ENCODE results near the gene SSR4.

SSR4 gene

GRCh38 chrX:153800746-153801145 lies 6.3 kb downstream of the SSR4 start:
- Histone ChIP-seq H3K27ac (ENCODE audit: low read length) (no peak overlapping the region), H4K20me1 (ENCODE audit: insufficient read depth, low read length) (no peaks in the 10 kb centered on the region), H3K36me3 (replicated peaks; ENCODE audit: insufficient read depth, low read length) (no peaks in the 10 kb centered on the region), H3K4me3 (ENCODE audit: low read length) (no peak overlapping the region), H3K4me1 (ENCODE audit: low read length) (no peaks in the 10 kb centered on the region), H3F3A (ENCODE audit: insufficient read depth, low read length) (no peaks in the 10 kb centered on the region), H3K79me2 (ENCODE audit: low read length) (peaks cover 7% of the 10 kb centered on the region), H3K9me2 (replicated peaks; ENCODE audit: insufficient read depth, low read length) (no peaks in the 10 kb centered on the region), H3K27me3 (replicated peaks; ENCODE audit: insufficient read depth, low read length) (no peaks in the 10 kb centered on the region), H2AFZ (ENCODE audit: low read length) (no peak overlapping the region), H3K4me2 (ENCODE audit: low read depth, low read length) (no peak overlapping the region), H3K9me3 (replicated peaks; ENCODE audit: insufficient read depth, low read length) (no peaks in the 10 kb centered on the region), H3K9ac (ENCODE audit: low read length) (no peak overlapping the region)
- no peak for DNase-seq
- TF ChIP-seq EZH2 (optimal IDR thresholded peaks at IDR 0.05; ENCODE audit: low read depth, low read length): no peak
- TF ChIP-seq EZH2phosphoT487 (IDR thresholded peaks at IDR 0.05; ENCODE audit: low read length): no peak
- no peak for TF ChIP-seq CTCF (IDR thresholded peaks at IDR 0.05; ENCODE audit: low read length)

GRCh38 chrX:153801669-153802068 lies 7.2 kb downstream of the SSR4 start:
- H3K4me3 ChIP-seq (ENCODE audit: low read length): no peak overlapping the region

GRCh38 chrX:153802513-153803045 lies 8.1 kb downstream of the SSR4 start:
- Histone ChIP-seq H3K27ac (ENCODE audit: low read length) (no peak overlapping the region), H3K9ac (ENCODE audit: low read length) (no peak overlapping the region), H3K4me3 (ENCODE audit: low read length) (no peak overlapping the region), H3K4me2 (ENCODE audit: low read depth, low read length) (no peak overlapping the region), H3K79me2 (ENCODE audit: low read length) (no peaks in the 10 kb centered on the region), H3K4me1 (ENCODE audit: low read length) (no peaks in the 10 kb centered on the region), H3K9me2 (replicated peaks; ENCODE audit: insufficient read depth, low read length) (no peaks in the 10 kb centered on the region), H2AFZ (ENCODE audit: low read length) (no peak overlapping the region), H4K20me1 (ENCODE audit: insufficient read depth, low read length) (no peaks in the 10 kb centered on the region), H3K36me3 (replicated peaks; ENCODE audit: insufficient read depth, low read length) (no peaks in the 10 kb centered on the region), H3K27me3 (replicated peaks; ENCODE audit: insufficient read depth, low read length) (peaks cover 16% of the 10 kb centered on the region), H3F3A (ENCODE audit: insufficient read depth, low read length) (no peaks in the 10 kb centered on the region), H3K9me3 (replicated peaks; ENCODE audit: insufficient read depth, low read length) (no peaks in the 10 kb centered on the region)
- TF ChIP-seq EZH2phosphoT487 (IDR thresholded peaks at IDR 0.05; ENCODE audit: low read length): no peak
- no peak for TF ChIP-seq EZH2 (optimal IDR thresholded peaks at IDR 0.05; ENCODE audit: low read depth, low read length)
- TF ChIP-seq CTCF (IDR thresholded peaks at IDR 0.05; ENCODE audit: low read length): no peak
- no peak for DNase-seq

More at GRCh38 chrX:153801669-153802068, 7.2 kb downstream of the SSR4 start:
- TF ChIP-seq EZH2phosphoT487 (IDR thresholded peaks at IDR 0.05; ENCODE audit: low read length) (no peak), CTCF (IDR thresholded peaks at IDR 0.05; ENCODE audit: low read length) (no peak), EZH2 (optimal IDR thresholded peaks at IDR 0.05; ENCODE audit: low read depth, low read length) (no peak)
- Histone ChIP-seq H3K27me3 (replicated peaks; ENCODE audit: insufficient read depth, low read length) (peaks cover 9% of the 10 kb centered on the region; the same call in 1 of the 2 replicates), H3F3A (ENCODE audit: insufficient read depth, low read length) (no peaks in the 10 kb centered on the region), H3K9me2 (replicated peaks; ENCODE audit: insufficient read depth, low read length) (no peaks in the 10 kb centered on the region), H3K9ac (ENCODE audit: low read length) (no peak overlapping the region), H3K9me3 (replicated peaks; ENCODE audit: insufficient read depth, low read length) (no peaks in the 10 kb centered on the region), H3K4me2 (ENCODE audit: low read depth, low read length) (no peak overlapping the region), H4K20me1 (ENCODE audit: insufficient read depth, low read length) (no peaks in the 10 kb centered on the region), H2AFZ (ENCODE audit: low read length) (no peak overlapping the region), H3K36me3 (replicated peaks; ENCODE audit: insufficient read depth, low read length) (no peaks in the 10 kb centered on the region), H3K79me2 (ENCODE audit: low read length) (no peaks in the 10 kb centered on the region), H3K4me1 (ENCODE audit: low read length) (no peaks in the 10 kb centered on the region), H3K27ac (ENCODE audit: low read length) (no peak overlapping the region)
- no peak for DNase-seq
